Activated T-cell treated with anti-CD3 and anti-CD28 coated beads, Interleukin-2, amount 50 U/mL, for 24 hours (primary cell): ENCODE measurements around the gene AGO4.
A peak's percentile ranks its signal among the peaks of the same experiment; 100 is the strongest.
"Not testable (repeated sequence)": the region's sequence is repeated elsewhere in the genome, so short reads cannot be mapped to it uniquely, and the experiment has no call there.

Experiments used
- DNase-seq: peaks from one replicate; pipeline ENCODE4 v3.0.0-alpha.2; 2020
- H3K27ac Mint-ChIP-seq: 2 replicates; pipeline ENCODE4 v1.8.0; 2020; ENCODE audit warnings: mild to moderate bottlenecking, mixed read lengths
- H3K27me3 Mint-ChIP-seq: 2 replicates; pipeline ENCODE4 v1.8.0; 2020; ENCODE audit warnings: mixed read lengths
- H3K36me3 Mint-ChIP-seq: 2 replicates; pipeline ENCODE4 v1.8.0; 2020; ENCODE audit warnings: low read depth, mixed read lengths
- H3K4me1 Mint-ChIP-seq: 2 replicates; pipeline ENCODE4 v1.8.0; 2020; ENCODE audit warnings: low read depth, mixed read lengths
- H3K4me3 Mint-ChIP-seq: 2 replicates; pipeline ENCODE4 v1.8.0; 2020; ENCODE audit warnings: mild to moderate bottlenecking, moderate library complexity, mixed read lengths
- H3K9me3 Mint-ChIP-seq: 2 replicates; pipeline ENCODE4 v1.8.0; 2020; ENCODE audit warnings: mixed read lengths

The AGO4 gene

GRCh38 chr1:35798019-35798418 lies 9.8 kb upstream of the AGO4 start:
- H3K36me3 Mint-ChIP-seq, H3K4me3 Mint-ChIP-seq, H3K27me3 Mint-ChIP-seq, H3K4me1 Mint-ChIP-seq, DNase-seq, H3K9me3 Mint-ChIP-seq, H3K27ac Mint-ChIP-seq: not testable (repeated sequence)

DNA sequence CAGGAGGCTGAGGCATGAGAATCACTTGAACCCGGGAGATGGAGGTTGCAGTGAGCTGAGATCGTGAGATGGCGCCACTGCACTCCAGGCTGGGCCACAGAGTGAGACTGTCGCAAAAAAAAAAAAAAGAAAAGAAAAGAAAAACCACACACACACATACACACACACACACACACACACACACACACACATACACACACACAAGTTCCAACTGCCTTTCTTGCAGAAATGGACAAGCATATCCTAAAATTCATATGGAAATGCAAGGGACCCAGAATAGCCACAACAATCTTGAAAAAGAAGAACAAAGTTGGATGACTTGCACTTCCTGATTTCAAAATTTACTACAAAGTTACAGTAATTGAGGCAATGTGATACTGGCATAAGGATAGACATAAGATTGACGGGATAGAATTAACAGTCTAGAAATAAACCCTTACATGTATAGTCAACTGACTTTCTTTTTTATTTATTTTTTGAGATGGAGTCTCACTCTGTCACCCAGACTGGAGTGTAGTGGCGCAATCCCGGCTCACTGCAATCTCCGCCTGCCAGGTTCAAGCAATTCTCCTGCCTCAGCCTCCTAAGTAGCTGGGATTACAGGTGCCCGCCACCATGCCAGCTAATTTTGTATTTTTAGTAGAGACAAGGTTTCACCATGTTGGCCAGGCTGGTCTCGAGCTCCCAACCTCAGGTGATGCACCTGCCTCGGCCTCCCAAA lies 7.5 kb upstream of the AGO4 start:
- not testable (repeated sequence) for H3K4me3 Mint-ChIP-seq, H3K27ac Mint-ChIP-seq, DNase-seq, H3K4me1 Mint-ChIP-seq, H3K27me3 Mint-ChIP-seq, H3K9me3 Mint-ChIP-seq, H3K36me3 Mint-ChIP-seq

- DNase-seq, result peak; percentile 59
- Mint-ChIP-seq H3K27ac (peak overlapping the region; percentile 81), H3K36me3 (peaks cover 1% of the 10 kb centered on the region), H3K27me3 (no peaks in the 10 kb centered on the region), H3K9me3 (no peaks in the 10 kb centered on the region), H3K4me3 (peak overlapping the region; percentile 81), H3K4me1 (peaks cover 37% of the 10 kb centered on the region)
Measured at GRCh38 chr1:35808450-35809113, 766 bp downstream of the AGO4 start.

GRCh38 chr1:35809114-35810095 lies 1.6 kb downstream of the AGO4 start:
- Mint-ChIP-seq H3K27ac (peak overlapping the region; percentile 81), H3K27me3 (no peaks in the 10 kb centered on the region), H3K4me3 (peak overlapping the region; percentile 81), H3K36me3 (peaks cover 1% of the 10 kb centered on the region), H3K9me3 (no peaks in the 10 kb centered on the region), H3K4me1 (peaks cover 35% of the 10 kb centered on the region)
- DNase-seq, result no peak

- Mint-ChIP-seq H3K27ac (peak overlapping the region; percentile 41), H3K4me1 (peaks cover 33% of the 10 kb centered on the region), H3K9me3 (no peaks in the 10 kb centered on the region), H3K4me3 (peak overlapping the region; percentile 81), H3K27me3 (no peaks in the 10 kb centered on the region), H3K36me3 (peaks cover 1% of the 10 kb centered on the region)
- DNase-seq, result no peak
Measured at GRCh38 chr1:35810096-35810881, 2.5 kb downstream of the AGO4 start.

DNA sequence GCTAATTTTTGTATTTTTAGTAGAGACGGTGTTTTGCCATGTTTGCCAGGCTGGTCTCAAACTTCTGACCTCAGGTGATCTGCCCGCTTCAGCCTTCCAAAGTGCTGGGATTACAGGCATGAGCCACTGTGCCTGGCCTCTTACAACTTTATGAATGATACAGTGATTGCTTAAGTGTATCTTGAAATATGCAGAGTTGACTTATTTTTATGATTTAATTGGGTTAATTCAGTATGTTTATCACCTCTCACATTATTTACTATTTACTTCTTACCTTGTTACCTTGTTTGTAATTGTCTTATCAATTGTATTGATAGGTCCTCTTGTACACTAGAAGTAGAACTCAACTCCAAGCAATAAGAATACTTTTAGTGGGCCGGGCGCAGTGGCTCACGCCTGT lies 4.9 kb downstream of the AGO4 start:
- H3K27me3 Mint-ChIP-seq, H3K9me3 Mint-ChIP-seq, H3K27ac Mint-ChIP-seq, DNase-seq, H3K36me3 Mint-ChIP-seq, H3K4me3 Mint-ChIP-seq: not testable (repeated sequence)
- peaks cover 30% of the 10 kb centered on the region for H3K4me1 Mint-ChIP-seq

DNA sequence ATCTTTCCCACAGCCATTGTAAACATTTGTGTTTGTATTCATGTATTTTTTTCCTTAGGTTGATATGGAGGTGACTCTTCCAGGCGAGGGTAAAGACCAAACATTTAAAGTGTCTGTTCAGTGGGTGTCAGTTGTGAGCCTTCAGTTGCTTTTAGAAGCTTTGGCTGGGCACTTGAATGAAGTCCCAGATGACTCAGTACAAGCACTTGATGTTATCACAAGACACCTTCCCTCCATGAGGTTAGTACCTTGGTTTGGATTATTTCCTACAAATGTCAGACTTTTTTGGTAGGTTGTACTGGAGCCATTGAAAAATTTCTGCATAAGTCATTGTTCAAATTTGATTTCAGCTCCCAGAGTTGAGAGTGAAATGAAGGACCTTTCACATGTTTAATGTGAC lies 17.4 kb downstream of the AGO4 start:
- H3K9me3 Mint-ChIP-seq, result no peaks in the 10 kb centered on the region
- no peak overlapping the region for H3K4me3 Mint-ChIP-seq
- H3K36me3 Mint-ChIP-seq, result peaks cover 29% of the 10 kb centered on the region
- peak overlapping the region; percentile 14 for H3K27ac Mint-ChIP-seq
- no peaks in the 10 kb centered on the region for H3K4me1 Mint-ChIP-seq
- no peak for DNase-seq
- H3K27me3 Mint-ChIP-seq, result no peaks in the 10 kb centered on the region

- Mint-ChIP-seq H3K4me3 (no peak overlapping the region), H3K36me3 (peaks cover 57% of the 10 kb centered on the region), H3K27ac (no peak overlapping the region), H3K27me3 (no peaks in the 10 kb centered on the region), H3K4me1 (no peaks in the 10 kb centered on the region), H3K9me3 (no peaks in the 10 kb centered on the region)
- DNase-seq, result no peak
Measured at GRCh38 chr1:35832276-35832905, 24.6 kb downstream of the AGO4 start.

GRCh38 chr1:35833395-35833794 lies 25.6 kb downstream of the AGO4 start:
- no peaks in the 10 kb centered on the region for H3K27me3 Mint-ChIP-seq
- H3K4me1 Mint-ChIP-seq, result no peaks in the 10 kb centered on the region
- no peak overlapping the region for H3K4me3 Mint-ChIP-seq
- no peak overlapping the region for H3K27ac Mint-ChIP-seq
- DNase-seq, result no peak
- no peaks in the 10 kb centered on the region for H3K9me3 Mint-ChIP-seq
- peaks cover 55% of the 10 kb centered on the region for H3K36me3 Mint-ChIP-seq

DNA sequence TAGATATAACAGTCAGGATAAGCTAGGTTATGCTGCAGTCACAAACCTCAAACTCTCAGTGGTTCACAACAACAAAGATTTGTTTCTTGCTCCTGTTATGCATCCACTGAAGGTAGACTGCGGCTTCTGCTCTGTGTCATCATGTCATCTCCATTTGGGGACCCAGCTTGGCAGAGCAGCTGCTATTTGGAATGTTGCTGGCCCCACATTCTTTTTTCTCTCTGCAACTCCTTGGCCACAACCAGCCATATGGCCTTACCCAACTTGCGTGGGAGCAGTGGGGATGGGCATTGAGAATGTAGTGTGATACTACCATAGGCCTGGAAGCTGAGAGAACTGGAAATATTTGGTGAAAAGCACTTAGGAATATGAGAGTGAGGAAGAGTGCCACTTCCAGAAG lies 26.4 kb downstream of the AGO4 start:
- H3K27ac Mint-ChIP-seq, result no peak overlapping the region
- H3K9me3 Mint-ChIP-seq, result no peaks in the 10 kb centered on the region
- DNase-seq, result no peak
- H3K4me3 Mint-ChIP-seq, result no peak overlapping the region
- peaks cover 57% of the 10 kb centered on the region for H3K36me3 Mint-ChIP-seq
- H3K27me3 Mint-ChIP-seq, result no peaks in the 10 kb centered on the region
- H3K4me1 Mint-ChIP-seq, result no peaks in the 10 kb centered on the region

- Mint-ChIP-seq H3K27me3 (no peaks in the 10 kb centered on the region), H3K36me3 (peaks cover 59% of the 10 kb centered on the region), H3K4me1 (no peaks in the 10 kb centered on the region), H3K9me3 (no peaks in the 10 kb centered on the region), H3K27ac (no peak overlapping the region), H3K4me3 (no peak overlapping the region)
- no peak for DNase-seq
Measured at GRCh38 chr1:35835398-35835797, 27.6 kb downstream of the AGO4 start.

GRCh38 chr1:35836734-35837133 lies 28.9 kb downstream of the AGO4 start:
- Mint-ChIP-seq H3K4me1 (no peaks in the 10 kb centered on the region), H3K36me3 (peaks cover 61% of the 10 kb centered on the region), H3K27me3 (no peaks in the 10 kb centered on the region), H3K4me3 (no peak overlapping the region), H3K27ac (no peak overlapping the region), H3K9me3 (no peaks in the 10 kb centered on the region)
- no peak for DNase-seq

DNA sequence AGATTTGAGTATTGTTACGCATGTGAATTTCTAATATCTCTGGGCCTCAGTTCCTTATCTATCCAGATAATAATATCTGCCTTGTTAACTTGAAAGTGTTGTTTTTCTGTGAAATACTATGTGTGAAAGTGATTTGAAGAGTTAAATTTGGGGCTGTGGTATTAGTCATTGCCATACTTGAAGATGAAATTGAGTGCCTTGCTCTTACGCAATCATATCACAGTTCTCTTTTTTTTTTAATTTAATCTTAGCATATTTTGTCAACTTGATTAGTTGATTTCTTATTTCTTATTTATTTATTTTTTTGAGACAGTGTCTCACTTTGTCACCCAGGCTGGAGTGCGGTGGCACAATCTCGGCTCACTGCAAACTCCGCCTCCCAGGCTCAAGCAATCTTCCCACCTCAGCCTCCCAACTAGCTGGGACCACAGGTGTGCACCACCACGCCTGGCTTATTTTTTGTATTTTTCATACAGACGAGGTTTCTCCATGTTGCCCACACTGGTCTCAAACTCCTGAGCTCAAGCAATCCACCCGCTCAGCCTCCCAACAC lies 31.0 kb downstream of the AGO4 start:
- no peaks in the 10 kb centered on the region for H3K27me3 Mint-ChIP-seq
- peaks cover 60% of the 10 kb centered on the region for H3K36me3 Mint-ChIP-seq
- H3K27ac Mint-ChIP-seq, result no peak overlapping the region

More for the DNA sequence above, 31.0 kb downstream of the AGO4 start:
- Mint-ChIP-seq H3K4me1 (no peaks in the 10 kb centered on the region), H3K4me3 (no peak overlapping the region), H3K9me3 (no peaks in the 10 kb centered on the region)
- no peak for DNase-seq
